ENCODE results near the gene KIF26B.
A peak's percentile ranks its signal among the peaks of the same experiment; 100 is the strongest.
"Not testable (repeated sequence)": the region's sequence is repeated elsewhere in the genome, so short reads cannot be mapped to it uniquely, and the experiment has no call there.

Gene KIF26B

GRCh38 chr1:245290836-245291235 is 136.1 kb downstream of the KIF26B start:
- no peak for DNase-seq
- in situ Hi-C loops (cut with HindIII; ENCODE audit: low pct_ligation_motif_present, low pct_unique_long_range_greater_than_20kb, low sequenced_read_pairs) = no loop called here

- no peak for DNase-seq
- in situ Hi-C loops (cut with HindIII; ENCODE audit: low pct_ligation_motif_present, low pct_unique_long_range_greater_than_20kb, low sequenced_read_pairs) = no loop called here
Measured at GRCh38 chr1:245291351-245291750, 136.6 kb downstream of the KIF26B start.

GRCh38 chr1:245292141-245292540 is 137.4 kb downstream of the KIF26B start:
- no peak for DNase-seq
- in situ Hi-C loops (cut with HindIII; ENCODE audit: low pct_ligation_motif_present, low pct_unique_long_range_greater_than_20kb, low sequenced_read_pairs) = no loop called here

- DNase-seq = no peak
- in situ Hi-C loops (cut with HindIII; ENCODE audit: low pct_ligation_motif_present, low pct_unique_long_range_greater_than_20kb, low sequenced_read_pairs) = no loop called here
Measured at GRCh38 chr1:245292553-245292952, 137.8 kb downstream of the KIF26B start.

GRCh38 chr1:245294020-245294419 is 139.2 kb downstream of the KIF26B start:
- DNase-seq = no peak
- in situ Hi-C loops (cut with HindIII; ENCODE audit: low pct_ligation_motif_present, low pct_unique_long_range_greater_than_20kb, low sequenced_read_pairs) = no loop called here

- DNase-seq = peak; percentile 90
- in situ Hi-C loops (cut with HindIII; ENCODE audit: low pct_ligation_motif_present, low pct_unique_long_range_greater_than_20kb, low sequenced_read_pairs) = no loop called here
Measured at GRCh38 chr1:245298781-245299180, 144.0 kb downstream of the KIF26B start.

GRCh38 chr1:245301162-245301580 is 146.4 kb downstream of the KIF26B start:
- no peak for DNase-seq
- in situ Hi-C loops (cut with HindIII; ENCODE audit: low pct_ligation_motif_present, low pct_unique_long_range_greater_than_20kb, low sequenced_read_pairs) = no loop called here

- DNase-seq = no peak
- in situ Hi-C loops (cut with HindIII; ENCODE audit: low pct_ligation_motif_present, low pct_unique_long_range_greater_than_20kb, low sequenced_read_pairs) = no loop called here
Measured at GRCh38 chr1:245301921-245302320, 147.1 kb downstream of the KIF26B start.

- in situ Hi-C loops (cut with HindIII; ENCODE audit: low pct_ligation_motif_present, low pct_unique_long_range_greater_than_20kb, low sequenced_read_pairs) = no loop called here
Measured at GRCh38 chr1:245304698-245305097, 149.9 kb downstream of the KIF26B start.

GRCh38 chr1:245306020-245306419 is 151.2 kb downstream of the KIF26B start:
- DNase-seq = no peak
- in situ Hi-C loops (cut with HindIII; ENCODE audit: low pct_ligation_motif_present, low pct_unique_long_range_greater_than_20kb, low sequenced_read_pairs) = no loop called here

More at GRCh38 chr1:245304698-245305097, 149.9 kb downstream of the KIF26B start:
- no peak for DNase-seq

GRCh38 chr1:245306628-245307410 is 152.0 kb downstream of the KIF26B start:
- no peak for DNase-seq
- in situ Hi-C loops (cut with HindIII; ENCODE audit: low pct_ligation_motif_present, low pct_unique_long_range_greater_than_20kb, low sequenced_read_pairs) = no loop called here

- DNase-seq = no peak
- in situ Hi-C loops (cut with HindIII; ENCODE audit: low pct_ligation_motif_present, low pct_unique_long_range_greater_than_20kb, low sequenced_read_pairs) = no loop called here
Measured at GRCh38 chr1:245310571-245311531, 156.1 kb downstream of the KIF26B start.

- DNase-seq = no peak
- in situ Hi-C loops (cut with HindIII; ENCODE audit: low pct_ligation_motif_present, low pct_unique_long_range_greater_than_20kb, low sequenced_read_pairs) = no loop called here
Measured at GRCh38 chr1:245311887-245312536, 157.2 kb downstream of the KIF26B start.

GRCh38 chr1:245313576-245313975 is 158.8 kb downstream of the KIF26B start:
- no peak for DNase-seq
- in situ Hi-C loops (cut with HindIII; ENCODE audit: low pct_ligation_motif_present, low pct_unique_long_range_greater_than_20kb, low sequenced_read_pairs) = no loop called here

GRCh38 chr1:245316784-245317183 is 162.0 kb downstream of the KIF26B start:
- DNase-seq = no peak
- in situ Hi-C loops (cut with HindIII; ENCODE audit: low pct_ligation_motif_present, low pct_unique_long_range_greater_than_20kb, low sequenced_read_pairs) = no loop called here

- no peak for DNase-seq
- in situ Hi-C loops (cut with HindIII; ENCODE audit: low pct_ligation_motif_present, low pct_unique_long_range_greater_than_20kb, low sequenced_read_pairs) = no loop called here
Measured at GRCh38 chr1:245317217-245317616, 162.4 kb downstream of the KIF26B start.

GRCh38 chr1:245319094-245319493 is 164.3 kb downstream of the KIF26B start:
- DNase-seq = no peak
- in situ Hi-C loops (cut with HindIII; ENCODE audit: low pct_ligation_motif_present, low pct_unique_long_range_greater_than_20kb, low sequenced_read_pairs) = no loop called here

GRCh38 chr1:245322673-245323072 is 167.9 kb downstream of the KIF26B start:
- DNase-seq = peak; percentile 67
- in situ Hi-C loops (cut with HindIII; ENCODE audit: low pct_ligation_motif_present, low pct_unique_long_range_greater_than_20kb, low sequenced_read_pairs) = no loop called here

GRCh38 chr1:245323765-245324164 is 169.0 kb downstream of the KIF26B start:
- DNase-seq; in situ Hi-C loops (cut with HindIII; ENCODE audit: low pct_ligation_motif_present, low pct_unique_long_range_greater_than_20kb, low sequenced_read_pairs): not testable (repeated sequence)
